Measurements from ENCODE around the gene ARHGAP27.

The ARHGAP27 gene

GRCh38 chr17:45408611-45409421, 23.9 kb downstream of the ARHGAP27 start:
- no peak for DNase-seq (ENCODE audit: low read depth in 2 of 2)

- DNase-seq (ENCODE audit: low read depth in 2 of 2): no peak
Measured at GRCh38 chr17:45406107-45406506, 26.6 kb downstream of the ARHGAP27 start.

- DNase-seq (ENCODE audit: low read depth in 2 of 2): no peak
Measured at GRCh38 chr17:45405250-45406086, 27.2 kb downstream of the ARHGAP27 start.

- no peak for DNase-seq (ENCODE audit: low read depth in 2 of 2)
Measured at GRCh38 chr17:45404870-45405249, 27.8 kb downstream of the ARHGAP27 start.

- no peak for DNase-seq (ENCODE audit: low read depth in 2 of 2)
Measured at GRCh38 chr17:45403906-45404490, 28.7 kb downstream of the ARHGAP27 start.

GRCh38 chr17:45402916-45403315, 29.8 kb downstream of the ARHGAP27 start:
- DNase-seq (ENCODE audit: low read depth in 2 of 2): no peak

- DNase-seq (ENCODE audit: low read depth in 2 of 2): no peak
Measured at GRCh38 chr17:45398800-45399199, 33.9 kb downstream of the ARHGAP27 start.

GRCh38 chr17:45397796-45398195, 34.9 kb downstream of the ARHGAP27 start:
- DNase-seq (ENCODE audit: low read depth in 2 of 2): no peak

GRCh38 chr17:45396496-45397205, 36.0 kb downstream of the ARHGAP27 start:
- no peak for DNase-seq (ENCODE audit: low read depth in 2 of 2)

- no peak for DNase-seq (ENCODE audit: low read depth in 2 of 2)
Measured at GRCh38 chr17:45395569-45396415, 36.9 kb downstream of the ARHGAP27 start.

GRCh38 chr17:45394913-45395568, 37.6 kb downstream of the ARHGAP27 start:
- no peak for DNase-seq (ENCODE audit: low read depth in 2 of 2)

GRCh38 chr17:45394564-45394912, 38.1 kb downstream of the ARHGAP27 start:
- DNase-seq (ENCODE audit: low read depth in 2 of 2): no peak

GRCh38 chr17:45394091-45394490, 38.6 kb downstream of the ARHGAP27 start:
- DNase-seq (ENCODE audit: low read depth in 2 of 2): no peak

GRCh38 chr17:45393411-45393810, 39.3 kb downstream of the ARHGAP27 start:
- DNase-seq (ENCODE audit: low read depth in 2 of 2): no peak

GRCh38 chr17:45391918-45392317, 40.8 kb downstream of the ARHGAP27 start:
- no peak for DNase-seq (ENCODE audit: low read depth in 2 of 2)

GRCh38 chr17:45391291-45391690, 41.4 kb downstream of the ARHGAP27 start:
- DNase-seq (ENCODE audit: low read depth in 2 of 2): no peak

- DNase-seq (ENCODE audit: low read depth in 2 of 2): no peak
Measured at GRCh38 chr17:45389354-45389753, 43.3 kb downstream of the ARHGAP27 start.

GRCh38 chr17:45388604-45389325, 43.9 kb downstream of the ARHGAP27 start:
- DNase-seq (ENCODE audit: low read depth in 2 of 2): no peak

GRCh38 chr17:45387739-45388138, 44.9 kb downstream of the ARHGAP27 start:
- no peak for DNase-seq (ENCODE audit: low read depth in 2 of 2)

GRCh38 chr17:45386178-45386577, 46.5 kb downstream of the ARHGAP27 start:
- no peak for DNase-seq (ENCODE audit: low read depth in 2 of 2)
